ENCODE measurements around the gene MAP4K2.

MAP4K2 gene

DNA sequence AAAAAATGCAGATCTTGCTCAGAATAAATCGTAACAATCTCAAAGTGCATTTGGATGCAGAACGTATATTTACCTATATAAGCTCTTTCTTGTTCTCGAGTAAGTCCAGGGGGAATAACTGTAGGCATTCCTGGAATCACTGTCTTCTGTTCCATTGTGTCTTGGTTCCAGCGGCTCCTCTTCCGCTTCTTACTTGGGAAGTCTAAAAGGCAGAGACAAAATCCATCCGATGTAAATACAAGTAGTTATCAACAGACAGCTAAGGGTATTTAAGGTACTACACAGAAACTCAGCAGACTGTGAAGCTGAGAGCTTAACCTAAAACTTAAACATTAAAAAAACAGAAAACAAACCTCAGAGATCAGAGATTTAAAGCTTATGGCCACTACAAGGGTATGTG is 26.6 kb downstream of the MAP4K2 start:
- peak overlapping the region; percentile 42 to 95 for H3K27ac Mint-ChIP-seq
- H3K4me1 Mint-ChIP-seq = peaks cover 83% of the 10 kb centered on the region
- peak overlapping the region; percentile 87 for H3K4me3 Mint-ChIP-seq
- DNase-seq = no peak
- no peaks in the 10 kb centered on the region for H3K27me3 Mint-ChIP-seq
- no peak for ATAC-seq
- no peaks in the 10 kb centered on the region for H3K9me3 Mint-ChIP-seq

DNA sequence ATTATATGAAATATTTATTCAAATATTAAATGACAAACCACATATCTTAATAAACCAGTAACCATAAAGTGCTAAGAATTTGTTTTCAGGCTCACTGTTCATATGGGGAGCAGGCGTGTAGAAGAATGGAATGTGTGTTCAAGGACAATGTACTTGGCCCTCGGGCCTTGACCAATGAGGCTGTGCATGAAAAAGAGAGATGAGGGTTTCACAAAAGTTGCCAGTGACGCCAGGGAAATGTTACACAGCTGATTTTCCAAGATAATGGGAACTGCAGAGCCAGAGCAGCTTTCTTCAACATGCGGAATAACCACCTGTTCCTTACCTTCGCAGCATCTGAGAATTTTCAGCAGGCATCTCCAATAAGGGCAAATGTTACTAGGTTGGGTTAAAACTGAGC is 28.9 kb downstream of the MAP4K2 start:
- no peak for ATAC-seq
- no peaks in the 10 kb centered on the region for H3K27me3 Mint-ChIP-seq
- H3K27ac Mint-ChIP-seq = peak overlapping the region in 1 of 2 donors; percentile 49
- no peak for DNase-seq
- H3K9me3 Mint-ChIP-seq = no peaks in the 10 kb centered on the region
- peak overlapping the region; percentile 8 to 87 for H3K4me3 Mint-ChIP-seq
- H3K4me1 Mint-ChIP-seq = peaks cover 81% of the 10 kb centered on the region

DNA sequence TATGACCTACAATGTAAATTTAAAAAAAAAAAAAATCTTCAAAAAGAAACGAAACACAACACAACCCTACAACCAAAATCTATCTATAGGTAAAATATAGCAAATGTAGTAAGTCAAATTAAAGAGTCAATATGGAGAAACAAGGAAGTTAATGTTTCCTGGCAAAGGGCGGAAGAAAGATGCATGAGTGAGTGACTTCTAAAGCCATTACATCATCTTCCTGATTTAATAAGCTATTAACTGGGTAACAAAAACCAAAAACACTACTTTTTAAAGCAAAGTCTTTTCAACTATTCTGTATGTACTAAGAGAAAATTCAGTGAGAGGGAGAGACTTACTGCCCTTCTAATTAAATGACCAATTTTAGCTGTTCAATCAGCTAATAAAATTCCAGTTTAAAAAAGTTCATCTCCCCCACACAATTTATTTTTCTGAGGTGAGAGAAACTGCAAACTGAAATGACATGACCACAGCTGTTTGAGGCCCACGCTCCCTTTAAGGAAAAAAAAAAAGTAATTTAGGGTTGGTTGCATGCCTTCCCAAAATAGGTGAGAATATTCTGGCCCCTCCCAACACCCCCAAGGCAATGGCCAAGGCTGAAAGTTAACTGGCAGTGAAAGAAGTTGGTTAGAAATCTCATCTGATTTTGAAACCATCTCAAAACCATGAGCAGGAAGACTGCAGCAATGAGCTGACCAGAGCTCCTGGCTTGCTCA is 30.6 kb downstream of the MAP4K2 start:
- peaks cover 97% of the 10 kb centered on the region for H3K4me1 Mint-ChIP-seq
- H3K27me3 Mint-ChIP-seq = no peaks in the 10 kb centered on the region
- no peaks in the 10 kb centered on the region for H3K9me3 Mint-ChIP-seq
- peak overlapping the region; percentile 72 to 80 for H3K4me3 Mint-ChIP-seq
- H3K27ac Mint-ChIP-seq = peak overlapping the region; percentile 94
- DNase-seq (no peak), ATAC-seq (peak; percentile 76)

DNA sequence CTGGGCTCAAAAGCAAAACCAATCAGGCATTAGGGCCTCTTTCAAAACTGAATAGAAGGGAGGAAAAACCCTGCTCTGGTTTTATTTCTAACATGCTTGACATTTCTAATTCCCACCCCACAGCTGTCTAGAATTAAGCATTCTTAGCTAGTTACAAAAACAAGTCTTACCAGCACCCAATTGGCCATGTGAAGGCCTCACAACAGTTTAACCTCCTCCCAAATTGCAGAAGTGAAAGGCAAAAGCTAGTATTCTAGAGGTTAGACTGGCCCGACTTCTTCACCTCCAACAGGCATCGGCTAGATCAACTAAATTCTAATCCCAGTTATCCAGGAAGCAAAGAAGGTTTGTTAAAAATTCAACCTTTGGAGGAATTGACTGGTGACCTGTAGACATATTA is 31.2 kb downstream of the MAP4K2 start:
- no peak for ATAC-seq
- peak overlapping the region; percentile 94 for H3K27ac Mint-ChIP-seq
- H3K4me1 Mint-ChIP-seq = peaks cover 97% of the 10 kb centered on the region
- no peak for DNase-seq
- no peaks in the 10 kb centered on the region for H3K27me3 Mint-ChIP-seq
- H3K4me3 Mint-ChIP-seq = peak overlapping the region; percentile 72 to 80
- no peaks in the 10 kb centered on the region for H3K9me3 Mint-ChIP-seq

DNA sequence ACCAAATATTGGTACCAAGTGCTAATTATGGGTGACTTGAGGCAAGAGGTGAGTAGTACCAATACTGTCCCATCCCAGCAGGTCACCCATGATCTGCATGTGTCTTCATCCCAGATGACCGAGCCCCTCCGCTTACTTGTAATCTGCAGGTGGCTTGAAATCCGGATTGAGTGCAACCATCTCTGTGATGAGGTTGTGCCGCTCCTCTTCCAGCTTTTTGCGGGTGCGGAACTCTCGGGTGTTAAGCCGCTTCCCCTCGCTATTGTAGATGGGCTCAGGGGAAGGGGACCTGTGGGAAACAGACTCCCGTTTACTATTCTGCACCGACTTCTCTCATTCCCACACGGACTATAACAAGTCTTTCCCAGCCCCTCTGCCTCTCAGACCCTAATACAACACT is 32.9 kb downstream of the MAP4K2 start:
- H3K4me3 Mint-ChIP-seq = no peak overlapping the region
- ATAC-seq (no peak), DNase-seq (no peak)
- H3K27me3 Mint-ChIP-seq = no peaks in the 10 kb centered on the region
- peak overlapping the region in 1 of 2 donors; percentile 21 for H3K27ac Mint-ChIP-seq
- no peaks in the 10 kb centered on the region for H3K9me3 Mint-ChIP-seq
- peaks cover 97% of the 10 kb centered on the region for H3K4me1 Mint-ChIP-seq

DNA sequence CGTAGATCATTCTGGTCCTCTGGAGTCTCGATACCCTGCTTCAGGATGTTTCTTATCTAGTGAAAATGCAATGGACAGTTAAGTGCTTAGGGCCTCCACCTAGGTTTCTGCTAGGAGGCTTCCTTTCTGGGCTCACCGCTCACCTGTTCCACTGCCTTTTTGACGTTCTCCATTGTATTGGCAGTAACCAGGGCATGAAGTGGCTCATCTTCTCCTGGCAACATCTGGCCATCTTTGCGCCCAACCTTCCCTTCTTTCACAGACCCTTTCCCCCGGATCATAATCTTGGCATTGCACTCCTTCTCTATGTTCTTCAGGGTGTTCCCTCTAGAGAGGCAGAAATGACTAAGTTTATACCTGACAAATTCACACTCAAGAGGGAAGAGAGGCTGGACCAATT is 33.7 kb downstream of the MAP4K2 start:
- Mint-ChIP-seq H3K27ac (no peak overlapping the region), H3K4me3 (peak overlapping the region in 1 of 2 donors; percentile 26), H3K27me3 (no peaks in the 10 kb centered on the region), H3K9me3 (no peaks in the 10 kb centered on the region), H3K4me1 (peaks cover 97% of the 10 kb centered on the region)
- no peak for ATAC-seq
- no peak for DNase-seq

DNA sequence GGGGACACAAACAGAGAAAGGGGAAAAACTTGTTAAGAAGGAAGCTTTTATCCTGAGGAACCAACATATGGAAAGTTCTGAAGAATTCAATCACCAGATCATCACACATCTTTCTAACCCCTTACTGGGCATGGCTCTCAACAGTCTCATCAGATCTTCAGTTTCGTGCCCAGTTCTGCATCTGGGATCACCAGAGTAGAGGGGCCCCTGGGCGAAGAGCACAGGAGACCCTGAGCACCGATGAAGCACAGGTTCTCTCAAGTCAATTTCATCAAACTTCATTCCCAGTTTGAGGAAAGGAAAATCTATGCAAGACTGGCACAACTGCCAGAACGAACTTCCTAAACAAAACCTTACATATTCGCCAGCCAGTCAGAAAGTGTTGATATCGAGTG is 34.7 kb downstream of the MAP4K2 start:
- Mint-ChIP-seq H3K4me3 (peak overlapping the region in 1 of 2 donors; percentile 53), H3K4me1 (peaks cover 97% of the 10 kb centered on the region), H3K27me3 (no peaks in the 10 kb centered on the region), H3K27ac (no peak overlapping the region), H3K9me3 (no peaks in the 10 kb centered on the region)
- no peak for ATAC-seq
- DNase-seq = no peak

DNA sequence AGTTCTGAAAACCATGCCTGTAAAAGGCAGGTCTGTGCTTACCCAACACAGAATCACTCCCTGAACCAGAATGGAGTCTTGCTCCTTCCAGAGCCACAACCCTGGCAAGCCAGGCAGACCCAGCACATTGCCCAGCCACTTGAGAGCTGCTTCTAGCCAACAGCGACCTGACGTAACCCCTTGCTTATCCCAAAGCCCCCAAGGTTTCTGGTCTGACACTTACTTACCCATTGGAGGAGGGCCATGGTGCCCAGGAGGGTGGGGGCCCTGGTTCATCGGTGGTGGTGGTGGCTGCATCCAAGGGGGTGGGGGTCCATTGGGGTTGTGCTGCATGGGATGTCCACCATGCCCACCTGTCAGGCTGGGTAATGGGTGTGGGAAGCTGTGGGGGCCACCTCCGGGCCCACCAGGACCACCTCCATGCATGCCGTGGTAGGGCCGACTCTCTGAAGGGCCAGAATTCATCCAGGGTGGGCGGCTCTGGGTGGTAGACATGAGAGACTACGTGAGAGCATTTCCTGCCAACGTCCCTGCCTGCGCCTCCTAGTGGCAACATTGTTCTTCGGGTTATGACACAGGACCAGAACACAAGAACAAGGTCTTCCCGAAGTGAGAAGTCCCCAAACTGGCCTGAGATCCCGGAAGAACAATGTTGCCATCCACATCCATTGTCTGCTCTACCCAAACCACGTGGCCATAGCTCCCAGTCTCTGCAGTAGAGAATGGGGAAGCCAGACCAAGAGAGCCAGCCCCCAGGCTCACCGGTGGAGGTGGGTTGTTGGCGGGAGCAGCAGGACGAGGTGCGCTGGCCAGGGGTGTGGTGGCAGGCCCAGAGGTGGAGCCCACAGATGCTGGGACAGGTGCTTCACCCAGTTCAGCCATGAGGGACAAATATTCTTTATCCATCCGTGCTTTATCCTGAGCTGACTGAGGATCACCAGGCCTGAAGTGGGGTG is 35.4 kb downstream of the MAP4K2 start:
- Mint-ChIP-seq H3K4me1 (peaks cover 97% of the 10 kb centered on the region), H3K9me3 (no peaks in the 10 kb centered on the region), H3K27ac (peak overlapping the region; percentile 68 to 77), H3K27me3 (no peaks in the 10 kb centered on the region), H3K4me3 (peak overlapping the region; percentile 36 to 53)
- DNase-seq (peak; percentile 70 to 76), ATAC-seq (peak; percentile 50)

DNA sequence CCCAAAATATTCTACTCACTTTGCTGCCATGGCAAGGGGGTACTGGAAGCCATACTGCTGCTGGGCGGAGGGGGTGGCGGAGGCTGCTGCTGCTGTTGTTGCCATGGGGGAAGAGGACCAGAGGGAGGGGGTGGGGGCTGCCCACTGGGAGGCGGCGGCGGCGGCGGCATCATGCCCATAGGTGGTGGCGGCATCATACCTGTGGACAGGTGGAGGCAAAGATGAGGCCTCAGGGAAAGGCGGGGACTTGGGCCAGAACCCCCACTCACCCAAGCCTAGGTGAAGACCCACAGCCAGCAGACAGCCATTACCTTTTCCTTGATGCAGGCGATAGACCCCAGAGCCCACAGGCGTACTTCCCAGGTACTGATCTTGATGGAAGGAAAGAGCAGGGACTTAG is 36.1 kb downstream of the MAP4K2 start:
- DNase-seq (no peak), ATAC-seq (no peak)
- Mint-ChIP-seq H3K27me3 (no peaks in the 10 kb centered on the region), H3K27ac (peak overlapping the region in 1 of 2 donors; percentile 68), H3K4me3 (peak overlapping the region; percentile 17 to 70), H3K4me1 (peaks cover 97% of the 10 kb centered on the region), H3K9me3 (no peaks in the 10 kb centered on the region)

DNA sequence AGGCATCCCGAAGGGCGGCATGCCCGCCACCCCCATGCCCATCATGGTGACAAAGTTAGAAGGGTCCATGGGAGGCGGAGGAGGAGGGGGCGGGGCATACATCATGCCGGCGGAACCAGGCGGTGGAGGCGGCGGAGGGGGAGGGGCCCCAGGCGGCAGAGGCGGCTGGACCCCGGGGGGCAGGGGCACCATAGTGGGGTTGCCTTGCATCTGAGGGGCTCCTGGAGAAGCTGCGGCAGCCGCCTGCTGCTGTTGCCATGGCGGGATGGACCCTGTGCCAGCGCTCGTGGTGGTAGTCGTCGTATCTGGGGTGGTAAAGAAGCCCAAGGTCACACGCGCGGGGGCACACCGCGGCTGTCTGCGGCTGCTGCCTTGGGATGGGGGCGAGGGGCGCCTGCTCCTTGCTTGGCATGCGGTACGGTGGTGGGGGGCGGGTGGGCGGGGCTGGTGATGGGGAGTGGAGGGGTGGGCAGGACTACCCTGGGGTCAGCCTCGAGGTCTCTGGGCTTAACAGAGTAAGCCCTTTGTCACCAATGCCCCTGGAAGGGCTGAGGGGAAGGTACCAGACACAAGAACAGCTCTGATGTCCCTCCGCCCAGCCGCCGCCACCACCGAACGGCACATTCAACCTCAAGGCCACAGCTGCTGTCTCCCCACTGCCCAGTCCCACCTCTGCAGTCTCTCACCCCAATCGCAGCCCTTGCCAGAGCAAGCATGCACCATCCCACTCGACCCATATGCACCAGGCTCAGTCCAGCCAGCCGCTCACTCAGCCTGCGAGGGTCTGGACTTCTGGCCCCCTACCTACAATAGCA is 37.0 kb downstream of the MAP4K2 start:
- H3K27ac Mint-ChIP-seq = peak overlapping the region; percentile 79 to 84
- DNase-seq = no peak
- peak overlapping the region; percentile 70 to 84 for H3K4me3 Mint-ChIP-seq
- no peaks in the 10 kb centered on the region for H3K27me3 Mint-ChIP-seq
- H3K9me3 Mint-ChIP-seq = no peaks in the 10 kb centered on the region
- peaks cover 97% of the 10 kb centered on the region for H3K4me1 Mint-ChIP-seq
- no peak for ATAC-seq

DNA sequence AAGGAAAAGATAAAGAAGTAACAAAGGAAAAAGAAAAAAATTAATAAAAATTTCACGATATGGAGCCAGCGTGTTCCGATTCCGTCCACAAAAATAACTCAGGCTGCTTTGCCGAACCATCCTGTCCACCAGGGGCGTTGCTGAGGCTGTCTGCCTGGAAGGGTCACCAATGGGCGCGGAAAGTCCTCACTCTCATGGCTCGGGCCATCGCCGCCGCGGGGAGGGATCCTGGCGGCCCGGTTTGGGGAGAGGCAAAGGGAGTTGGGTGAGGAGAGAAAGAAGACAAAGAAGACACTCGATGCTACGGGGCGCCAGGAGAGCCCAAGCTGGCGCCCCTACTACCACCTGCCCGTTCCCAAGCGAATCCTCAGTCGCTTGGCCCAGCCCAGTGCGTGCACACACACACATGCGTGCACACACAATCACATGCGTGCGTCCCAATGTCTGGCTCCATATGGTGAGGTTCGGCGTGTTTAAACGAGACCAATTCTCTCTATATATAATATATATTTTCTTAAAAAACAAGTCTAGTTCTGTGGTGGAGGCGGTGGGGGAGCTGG is 37.6 kb downstream of the MAP4K2 start:
- Mint-ChIP-seq H3K27me3 (no peaks in the 10 kb centered on the region), H3K4me1 (peaks cover 97% of the 10 kb centered on the region), H3K4me3 (peak overlapping the region; percentile 65 to 84), H3K27ac (peak overlapping the region in 1 of 2 donors; percentile 47), H3K9me3 (no peaks in the 10 kb centered on the region)
- no peak for ATAC-seq
- DNase-seq = no peak

DNA sequence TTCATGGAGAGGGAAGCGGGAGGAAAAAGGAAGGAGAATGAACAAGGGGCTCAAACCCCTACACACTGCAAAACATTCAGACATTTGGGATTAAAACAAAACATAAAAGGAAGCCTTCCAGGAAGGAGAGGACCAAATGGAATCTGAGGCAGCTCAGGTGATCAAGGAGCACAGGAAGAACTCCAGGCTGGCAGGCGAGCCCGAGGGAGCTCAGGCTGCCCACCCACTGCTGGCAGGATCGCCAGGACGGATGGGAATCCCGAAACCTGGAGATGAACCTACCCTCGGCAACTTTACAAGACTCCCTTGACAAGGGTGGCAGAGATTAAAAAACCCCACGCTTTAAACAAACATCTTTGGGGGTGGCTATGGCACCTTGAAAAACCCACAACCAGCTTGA is 38.3 kb downstream of the MAP4K2 start:
- Mint-ChIP-seq H3K27ac (peak overlapping the region; percentile 13 to 84), H3K4me3 (peak overlapping the region; percentile 65 to 84), H3K9me3 (no peaks in the 10 kb centered on the region), H3K27me3 (no peaks in the 10 kb centered on the region), H3K4me1 (peaks cover 100% of the 10 kb centered on the region)
- DNase-seq (no peak), ATAC-seq (no peak)

DNA sequence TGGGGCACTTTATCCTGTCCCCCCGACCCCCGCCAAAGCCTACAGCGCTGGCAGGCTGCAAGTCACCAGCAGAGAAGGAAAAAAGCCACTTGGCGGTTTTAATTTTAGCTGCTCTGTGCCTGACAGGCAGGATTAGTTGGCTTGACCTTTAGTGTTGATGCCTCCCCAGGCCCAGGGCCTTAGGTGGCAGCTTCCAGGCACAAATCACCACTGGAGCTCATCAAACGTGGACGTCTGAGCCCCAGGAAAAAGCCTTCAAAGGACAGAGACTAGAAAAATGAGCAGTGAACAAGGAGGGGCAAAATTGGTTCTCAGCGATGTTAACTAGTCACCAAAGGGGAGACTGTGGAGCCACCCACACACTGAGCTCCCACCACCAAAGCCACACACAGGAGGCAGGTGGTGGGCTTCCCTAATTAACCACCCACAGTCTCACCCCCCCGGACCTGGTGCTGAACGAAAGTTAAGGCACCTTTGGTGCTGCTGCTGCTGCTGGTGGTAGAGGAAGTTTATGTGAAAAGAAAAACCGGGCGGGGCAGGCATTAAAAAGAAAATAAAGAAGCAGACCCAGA is 38.9 kb downstream of the MAP4K2 start:
- H3K4me1 Mint-ChIP-seq = peaks cover 100% of the 10 kb centered on the region
- no peaks in the 10 kb centered on the region for H3K27me3 Mint-ChIP-seq
- peak overlapping the region; percentile 13 to 84 for H3K27ac Mint-ChIP-seq
- DNase-seq (peak; percentile 54 to 66), ATAC-seq (peak; percentile 56)
- no peaks in the 10 kb centered on the region for H3K9me3 Mint-ChIP-seq
- peak overlapping the region; percentile 65 to 84 for H3K4me3 Mint-ChIP-seq

DNA sequence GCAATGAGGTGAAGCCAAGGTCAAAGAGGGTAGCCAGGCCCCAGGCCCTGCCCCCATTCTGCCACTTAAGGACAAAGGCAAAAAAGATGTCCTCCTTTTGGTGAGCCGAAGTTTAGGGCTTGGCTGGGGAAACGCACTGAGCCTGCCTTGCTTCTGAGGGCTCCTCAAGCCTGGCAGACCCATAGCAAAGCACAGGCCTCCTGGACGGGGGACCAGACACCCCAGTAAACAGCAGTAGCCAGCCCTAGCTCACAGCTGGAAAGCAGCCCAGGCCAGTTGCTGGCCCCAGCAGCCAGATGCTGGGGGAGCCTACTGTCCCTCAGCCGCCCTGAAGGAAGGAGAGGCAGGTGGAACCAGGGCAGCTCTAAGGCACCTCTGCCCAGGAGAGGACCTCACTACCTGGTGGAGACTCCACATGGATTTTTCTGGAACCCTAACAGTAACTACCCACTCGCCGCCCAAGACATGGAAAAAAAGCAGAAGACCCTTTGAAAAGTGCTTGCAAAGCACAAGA is 39.4 kb downstream of the MAP4K2 start:
- ATAC-seq (peak; percentile 8), DNase-seq (no peak)
- Mint-ChIP-seq H3K4me1 (peaks cover 100% of the 10 kb centered on the region), H3K9me3 (no peaks in the 10 kb centered on the region), H3K27ac (peak overlapping the region; percentile 13 to 86), H3K4me3 (peak overlapping the region; percentile 65 to 84), H3K27me3 (no peaks in the 10 kb centered on the region)
